Nephron (organoid): ENCODE data around the gene FKBP1B.

Source experiments
- H3K27ac Mint-ChIP-seq, 3 experiments: 2 replicates each; pipeline ENCODE4 v1.8.0; 2020; ENCODE audit warnings: mixed read lengths in 3 of 3, mild to moderate bottlenecking in 2 of 3, moderate library complexity in 1 of 3
- H3K27me3 Mint-ChIP-seq: 2 replicates; pipeline ENCODE4 v1.8.0; 2021; ENCODE audit warnings: low read depth, mild to moderate bottlenecking, moderate library complexity, mixed read lengths
- H3K36me3 Mint-ChIP-seq: 2 replicates; pipeline ENCODE4 v1.8.0; 2020; ENCODE audit warnings: low read depth, mixed read lengths
- H3K4me1 Mint-ChIP-seq: 2 replicates; pipeline ENCODE4 v1.8.0; 2020; ENCODE audit warnings: mixed read lengths
- H3K4me3 Mint-ChIP-seq, 3 experiments: 2 replicates each; pipeline ENCODE4 v1.8.0; 2020; ENCODE audit warnings: mild to moderate bottlenecking in 3 of 3, mixed read lengths in 3 of 3, moderate library complexity in 2 of 3
- H3K9me3 Mint-ChIP-seq: 2 replicates; pipeline ENCODE4 v1.8.0; 2020; ENCODE audit warnings: mixed read lengths
- CTCF ChIP-seq, 3 experiments: fragments of 200-600 bp; sonication (generic); IDR thresholded peaks; one replicate each; pipeline ENCODE4 v1.5.0; 2021; ENCODE audit warnings: antibody characterized with exemption in 3 of 3; ENCODE audit not compliant: unreplicated experiment in 3 of 3

Gene FKBP1B

GRCh38 chr2:24021122-24021998, 28.2 kb upstream of the FKBP1B start:
- no peak for TF ChIP-seq CTCF (IDR thresholded peaks at IDR 0.05; ENCODE audit: unreplicated experiment in 3 of 3)
- Mint-ChIP-seq H3K9me3 (no peaks in the 10 kb centered on the region), H3K36me3 (peaks cover 21% of the 10 kb centered on the region), H3K4me1 (no peaks in the 10 kb centered on the region), H3K27ac (no peak overlapping the region), H3K4me3 (no peak overlapping the region), H3K27me3 (no peaks in the 10 kb centered on the region)

- H3K4me1 Mint-ChIP-seq = no peaks in the 10 kb centered on the region
- no peak overlapping the region for H3K27ac Mint-ChIP-seq
- TF ChIP-seq CTCF (IDR thresholded peaks at IDR 0.05; ENCODE audit: unreplicated experiment in 3 of 3) = no peak
- no peaks in the 10 kb centered on the region for H3K27me3 Mint-ChIP-seq
- no peaks in the 10 kb centered on the region for H3K9me3 Mint-ChIP-seq
- H3K36me3 Mint-ChIP-seq = peaks cover 28% of the 10 kb centered on the region
- no peak overlapping the region for H3K4me3 Mint-ChIP-seq
Measured at GRCh38 chr2:24022324-24022974, 27.1 kb upstream of the FKBP1B start.

- no peaks in the 10 kb centered on the region for H3K27me3 Mint-ChIP-seq
- no peak overlapping the region for H3K4me3 Mint-ChIP-seq
- H3K9me3 Mint-ChIP-seq = no peaks in the 10 kb centered on the region
- H3K27ac Mint-ChIP-seq = no peak overlapping the region
- peaks cover 29% of the 10 kb centered on the region for H3K36me3 Mint-ChIP-seq
- TF ChIP-seq CTCF (IDR thresholded peaks at IDR 0.05; ENCODE audit: unreplicated experiment in 3 of 3) = no peak
- no peaks in the 10 kb centered on the region for H3K4me1 Mint-ChIP-seq
Measured at GRCh38 chr2:24022975-24023575, 26.5 kb upstream of the FKBP1B start.

- H3K4me3 Mint-ChIP-seq = no peak overlapping the region
- H3K36me3 Mint-ChIP-seq = peaks cover 36% of the 10 kb centered on the region
- H3K9me3 Mint-ChIP-seq = no peaks in the 10 kb centered on the region
- no peaks in the 10 kb centered on the region for H3K4me1 Mint-ChIP-seq
- no peaks in the 10 kb centered on the region for H3K27me3 Mint-ChIP-seq
- TF ChIP-seq CTCF (IDR thresholded peaks at IDR 0.05; ENCODE audit: unreplicated experiment in 3 of 3) = no peak
- H3K27ac Mint-ChIP-seq = no peak overlapping the region
Measured at GRCh38 chr2:24024018-24024417, 25.5 kb upstream of the FKBP1B start.

- Mint-ChIP-seq H3K9me3 (no peaks in the 10 kb centered on the region), H3K27me3 (no peaks in the 10 kb centered on the region), H3K36me3 (peaks cover 47% of the 10 kb centered on the region), H3K27ac (no peak overlapping the region), H3K4me3 (no peak overlapping the region), H3K4me1 (no peaks in the 10 kb centered on the region)
- TF ChIP-seq CTCF (IDR thresholded peaks at IDR 0.05; ENCODE audit: unreplicated experiment in 3 of 3) = no peak
Measured at GRCh38 chr2:24024996-24025663, 24.4 kb upstream of the FKBP1B start.
